B cell (primary cell): Measurements from ENCODE around the gene PIP5KL1. TPM values are rescaled to one million over a fixed set of nuclear protein-coding genes. Genes with fewer than 3 reads are reported as not detected.

Experiments used
- ATAC-seq: fragments of 200-7000 bp; cut with Tn5 transposase; one replicate; pipeline ENCODE4 v1.10.0; 2021; ENCODE audit warnings: low read depth, mild to moderate bottlenecking, moderate number of reproducible peaks, moderate library complexity
- CTCF ChIA-PET: fragments of 350-600 bp; sonication (Branson Sonifier 250); formaldehyde crosslinking; loops from one replicate; lab custom pipeline; 2021; ENCODE audit warnings: antibody characterized with exemption, inconsistent platforms; lab: Charles Lee
- POLR2A ChIA-PET: fragments of 350-600 bp; sonication (Branson Sonifier 250); formaldehyde crosslinking; loops from one replicate; lab custom pipeline; 2021; ENCODE audit warnings: antibody characterized with exemption; lab: Charles Lee
- DNase-seq: peaks from one replicate; pipeline ENCODE4 v3.0.0; 2013
- H2AFZ ChIP-seq: 2 replicates; pipeline ENCODE4 v1.6.1; 2012; ENCODE audit warnings: mild to moderate bottlenecking, low read depth, low read length; ENCODE audit not compliant: insufficient read depth, poor library complexity, severe bottlenecking
- H3K27ac ChIP-seq, 2 donors: 1 replicate in 1 of 2; 2 replicates in 1 of 2; pipeline ENCODE4 v1.5.1; 2012 to 2013; ENCODE audit warnings: low read length in 2 of 2, mild to moderate bottlenecking in 2 of 2, moderate library complexity in 1 of 2
- H3K27me3 ChIP-seq, 4 experiments: fragments of 200-600 bp in 1 of 4; sonication (generic) in 1 of 4; replicated peaks in 1 of 4; 1 replicate in 2 of 4; 2 replicates in 2 of 4; pipeline versions ENCODE4 v1.6.1 to v1.7.0; 2013 to 2016; ENCODE audit warnings: low read length in 3 of 4, mild to moderate bottlenecking in 2 of 4, mixed read lengths in 1 of 4, moderate library complexity in 1 of 4; ENCODE audit not compliant: insufficient read depth in 4 of 4, control insufficient read depth in 3 of 4; ENCODE audit errors: control extremely low read depth in 1 of 4
- H3K36me3 ChIP-seq, 2 experiments: replicated peaks in 1 of 2; 1 replicate in 1 of 2; 2 replicates in 1 of 2; pipeline versions ENCODE4 v1.6.1 to v1.7.1; 2013; ENCODE audit warnings: low read length in 1 of 2; ENCODE audit not compliant: insufficient read depth in 2 of 2, control insufficient read depth in 1 of 2; ENCODE audit errors: control extremely low read depth in 1 of 2, extremely low read depth in 1 of 2
- H3K4me1 ChIP-seq, 2 donors: fragments of 200-600 bp in 1 of 2; sonication (generic) in 1 of 2; 1 replicate in 1 of 2; 2 replicates in 1 of 2; pipeline versions ENCODE4 v1.5.1 to v1.6.1; 2013 to 2017; ENCODE audit warnings: low read length in 2 of 2; ENCODE audit not compliant: control insufficient read depth in 2 of 2, insufficient read depth in 2 of 2
- H3K4me2 ChIP-seq: replicated peaks from 2 replicates; pipeline ENCODE3; 2012; ENCODE audit warnings: mild to moderate bottlenecking, low read depth, low read length; ENCODE audit not compliant: poor library complexity, severe bottlenecking
- H3K4me3 ChIP-seq, 5 experiments: fragments of 200-600 bp in 1 of 5; sonication (generic) in 1 of 5; 1 replicate in 3 of 5; 2 replicates in 2 of 5; pipeline versions ENCODE4 v1.5.1 to v1.7.0; 2011 to 2016; ENCODE audit warnings: low read length in 4 of 5, mild to moderate bottlenecking in 4 of 5, low read depth in 2 of 5, control low read depth in 1 of 5, moderate library complexity in 1 of 5; ENCODE audit not compliant: insufficient read depth in 1 of 5; ENCODE audit errors: control extremely low read depth in 1 of 5, extremely low read depth in 1 of 5
- H3K79me2 ChIP-seq: fragments of 200-600 bp; sonication (generic); one replicate; pipeline ENCODE4 v1.6.0; 2016; ENCODE audit warnings: low read length; ENCODE audit not compliant: control insufficient read depth, insufficient read depth
- H3K9ac ChIP-seq: fragments of 200-600 bp; sonication (generic); 2 replicates; pipeline ENCODE4 v1.6.1; 2017; ENCODE audit warnings: mild to moderate bottlenecking, low read length, moderate library complexity
- H3K9me3 ChIP-seq, 3 donors: one replicate each; pipeline versions ENCODE4 v1.6.1 to v1.7.1; 2013; ENCODE audit warnings: low read length in 2 of 3; ENCODE audit not compliant: control insufficient read depth in 2 of 3, insufficient read depth in 1 of 3; ENCODE audit errors: control extremely low read depth in 1 of 3
- H4K20me1 ChIP-seq: 2 replicates; pipeline ENCODE4 v1.6.0; 2012; ENCODE audit warnings: mild to moderate bottlenecking, low read length; ENCODE audit not compliant: insufficient read depth, control insufficient read depth, poor library complexity, severe bottlenecking
- H3K27ac Mint-ChIP-seq: one replicate; pipeline ENCODE4 v1.8.0; 2021; ENCODE audit warnings: mixed read lengths
- H3K27me3 Mint-ChIP-seq: one replicate; pipeline ENCODE4 v1.8.0; 2021; ENCODE audit warnings: mixed read lengths
- H3K4me1 Mint-ChIP-seq: one replicate; pipeline ENCODE4 v1.8.0; 2021; ENCODE audit warnings: mixed read lengths
- H3K4me3 Mint-ChIP-seq: one replicate; pipeline ENCODE4 v1.8.0; 2021; ENCODE audit warnings: mixed read lengths
- H3K9me3 Mint-ChIP-seq: one replicate; pipeline ENCODE4 v1.8.0; 2022; ENCODE audit warnings: mixed read lengths; ENCODE audit not compliant: insufficient read depth
- CTCF ChIP-seq: fragments of 200-600 bp; IDR thresholded peaks from one replicate; pipeline ENCODE4 v1.8.0; 2022; ENCODE audit warnings: antibody characterized with exemption, mild to moderate bottlenecking
- EZH2 ChIP-seq: IDR thresholded peaks from 2 replicates; pipeline ENCODE4 v1.6.1; 2012; ENCODE audit warnings: borderline replicate concordance, low read depth, mild to moderate bottlenecking, moderate library complexity, low read length; ENCODE audit not compliant: insufficient read depth, poor library complexity, severe bottlenecking
- WGBS: methylation state at CpG from one replicate; pipeline ENCODE4 v1.1.5; 2013; ENCODE audit warnings: missing lambda C conversion rate; ENCODE audit not compliant: insufficient coverage; 5-methylcytosine and 5-hydroxymethylcytosine counted together
- intact Hi-C: fragments of 100-400 bp; cut with micrococcal nuclease; formaldehyde crosslinking; loops from one replicate; pipeline ENCODE4 v1.10.0; 2022
- polyA plus RNA-seq: library from polyadenylated mRNA; depleted of rRNA; stranded (reverse); fragments of >200 nt; gene quantifications from 2 replicates; pipeline ENCODE4 v1.2.3, GENCODE V29; 2012
- total RNA-seq, 2 donors: library from RNA; stranded (reverse); fragments of 120-200 nt in 1 of 2; gene quantifications; 1 replicate in 1 of 2; 2 replicates in 1 of 2; pipeline versions ENCODE4 v1.2.3 to v1.2.4, GENCODE V29; 2013 to 2022

PIP5KL1 gene
- total and polyA plus RNA-seq, 2 donors (not counting 1 experiment from before 2014, with no cell fraction given): 0.75 to 1.4 TPM

- ChIA-PET CTCF (interaction anchor here (1.4 to 13.7 kb wide), 3 partner anchors 11 to 138 kb away, joined by 3 to 237 read pairs (median 109); partner anchors contain the start of genes ST6GALNAC4 and TOR2A), POLR2A (no interaction called here)
- intact Hi-C loops: no loop called here
- TF ChIP-seq EZH2: no peak
- TF ChIP-seq CTCF: no peak
- Mint-ChIP-seq H3K27ac (peak overlapping the region; percentile 6), H3K27me3 (no peaks in the 10 kb centered on the region), H3K4me3 (no peak overlapping the region), H3K9me3 (no peaks in the 10 kb centered on the region), H3K4me1 (peaks cover 19% of the 10 kb centered on the region)
- Histone ChIP-seq H3K27me3 (peaks cover 0 to 12% (median 3%) of the 10 kb centered on the region in 4 experiments), H2AFZ (no peak overlapping the region), H4K20me1 (no peaks in the 10 kb centered on the region), H3K36me3 (no peaks in the 10 kb centered on the region), H3K9ac (no peak overlapping the region), H3K27ac (no peak overlapping the region), H3K4me1 (peaks cover 21 to 29% of the 10 kb centered on the region in 2 donors), H3K4me2 (no peak overlapping the region), H3K4me3 (no peak overlapping the region), H3K9me3 (no peaks in the 10 kb centered on the region), H3K79me2 (peaks cover 4% of the 10 kb centered on the region)
- no peak for DNase-seq
- WGBS: 93% methylated on average over 13 of the region's 19 CpGs
- no peak for ATAC-seq
These were observed 56.0 kb downstream of the PIP5KL1 start for GRCh38 chr9:127874301-127875221.

GRCh38 chr9:127873886-127874285, 56.7 kb downstream of the PIP5KL1 start:
- Mint-ChIP-seq H3K27me3 (no peaks in the 10 kb centered on the region), H3K4me3 (no peak overlapping the region), H3K9me3 (no peaks in the 10 kb centered on the region), H3K4me1 (peaks cover 16% of the 10 kb centered on the region), H3K27ac (peak overlapping the region; percentile 6)
- H3K4me2 ChIP-seq: no peak overlapping the region
- no peak overlapping the region for H2AFZ ChIP-seq
- intact Hi-C loops: no loop called here
- no peak for DNase-seq
- 93% methylated on average over 10 of the region's 10 CpGs for WGBS
- H3K79me2 ChIP-seq: peaks cover 4% of the 10 kb centered on the region
- CTCF ChIA-PET: interaction anchor here (1.4 to 13.7 kb wide), 3 partner anchors 11 to 138 kb away, joined by 3 to 237 read pairs (median 109); partner anchors contain the start of genes ST6GALNAC4 and TOR2A
- H3K36me3 ChIP-seq: no peaks in the 10 kb centered on the region
- H3K27ac ChIP-seq: no peak overlapping the region
- POLR2A ChIA-PET: no interaction called here
- H3K4me1 ChIP-seq: peaks cover 18 to 26% of the 10 kb centered on the region in 2 donors
- H3K9me3 ChIP-seq: no peaks in the 10 kb centered on the region
- no peak overlapping the region for H3K9ac ChIP-seq
- ATAC-seq: no peak
- no peak overlapping the region for H3K4me3 ChIP-seq
- peaks cover 0 to 12% (median 3%) of the 10 kb centered on the region in 4 experiments for H3K27me3 ChIP-seq
- TF ChIP-seq CTCF (no peak), EZH2 (no peak)
- H4K20me1 ChIP-seq: no peaks in the 10 kb centered on the region
